HepG2 (cell line): ENCODE data around the gene KANSL1. TPM values are rescaled to one million over a fixed set of nuclear protein-coding genes. Genes with fewer than 3 reads are reported as not detected.

Experiments
- ATAC-seq: fragments of 200-7000 bp; cut with Tn5 transposase; 3 replicates; pipeline ENCODE4 v1.9.1; 2020; ENCODE audit warnings: mild to moderate bottlenecking, moderate library complexity
- BruUV-seq: library from RNA; stranded (reverse); fragments of 400-500 nt; replicated peaks from 2 replicates; lab custom pipeline; 2021; lab: Mats Ljungman, UMichigan
- CTCF ChIA-PET: fragments of 300-600 bp; formaldehyde crosslinking; extraction: SDS; loops from one replicate; lab custom pipeline; 2021; ENCODE audit warnings: low total read pairs, inconsistent platforms, low intra/inter-chr PET ratio; lab: Yijun Ruan, JAX
- POLR2A ChIA-PET: fragments of 350-600 bp; sonication (Branson Sonifier 250); formaldehyde crosslinking; loops from one replicate; lab custom pipeline; 2020; ENCODE audit warnings: antibody characterized with exemption, inconsistent platforms; lab: Yijun Ruan, JAX
- DNase-seq: peaks from one replicate; pipeline ENCODE4 v3.0.0-alpha.2; 2015; ENCODE audit warnings: low spot score
- FAIRE-seq: peaks from 3 replicates; lab custom pipeline; 2011; peaks lifted over from hg19 to GRCh38; lab: Jason Lieb, UNC
- H2AFZ ChIP-seq: one replicate; pipeline ENCODE4 v1.6.1; 2011; ENCODE audit warnings: low read length, inconsistent platforms
- H3K27ac ChIP-seq: fragments of 300-600 bp; 3 replicates; pipeline ENCODE4 v1.8.0; 2011; ENCODE audit warnings: mixed run types, mild to moderate bottlenecking, mixed read lengths, low read length, inconsistent platforms; ENCODE audit not compliant: insufficient read depth; ENCODE audit errors: extremely low read length
- H3K27me3 ChIP-seq, 2 experiments: fragments of 200-600 bp in 1 of 2; 2 replicates in 1 of 2; 3 replicates in 1 of 2; pipeline versions ENCODE4 v1.6.0 to v1.8.0; 2011; ENCODE audit warnings: low read length in 2 of 2, mild to moderate bottlenecking in 2 of 2, moderate library complexity in 2 of 2, inconsistent platforms in 1 of 2; ENCODE audit not compliant: insufficient read depth in 2 of 2, control insufficient read depth in 1 of 2
- H3K36me3 ChIP-seq, 2 experiments: fragments of 200-600 bp in 1 of 2; replicated peaks in 1 of 2; 2 replicates in 1 of 2; 3 replicates in 1 of 2; pipeline versions ENCODE4 v1.5.1 to v1.8.0; 2011; ENCODE audit warnings: low read length in 2 of 2, inconsistent platforms in 1 of 2; ENCODE audit not compliant: insufficient read depth in 2 of 2, control insufficient read depth in 1 of 2
- H3K4me1 ChIP-seq: 2 replicates; pipeline ENCODE4 v1.5.1; 2012; ENCODE audit warnings: low read length, inconsistent platforms; ENCODE audit not compliant: insufficient read depth
- H3K4me2 ChIP-seq: 2 replicates; pipeline ENCODE4 v1.6.0; 2011; ENCODE audit warnings: low read depth, low read length, inconsistent platforms
- H3K4me3 ChIP-seq, 3 experiments: fragments of 200-600 bp in 1 of 3; sonication (generic), shearing (Covaris generic) in 1 of 3; replicated peaks in 1 of 3; 2 replicates each; pipeline ENCODE4 v1.5.1; 2011 to 2016; ENCODE audit warnings: low read length in 3 of 3, inconsistent platforms in 2 of 3, low read depth in 2 of 3, mild to moderate bottlenecking in 2 of 3, control low read depth in 1 of 3, mixed read lengths in 1 of 3; ENCODE audit not compliant: insufficient read depth in 1 of 3
- H3K79me2 ChIP-seq: one replicate; pipeline ENCODE4 v1.6.1; 2011; ENCODE audit warnings: low read length, inconsistent platforms; ENCODE audit not compliant: insufficient read depth
- H3K9ac ChIP-seq: 2 replicates; pipeline ENCODE4 v1.6.0; 2011; ENCODE audit warnings: mild to moderate bottlenecking, low read depth, low read length, inconsistent platforms; ENCODE audit not compliant: insufficient read depth
- H3K9me3 ChIP-seq: 2 replicates; pipeline ENCODE4 v1.5.1; 2012; ENCODE audit warnings: mild to moderate bottlenecking, low read length
- H4K20me1 ChIP-seq: 2 replicates; pipeline ENCODE4 v1.6.0; 2011; ENCODE audit warnings: inconsistent platforms, mild to moderate bottlenecking, low read length, moderate library complexity; ENCODE audit not compliant: insufficient read depth
- CENPBD1 ChIP-seq: sonication (generic); formaldehyde crosslinking; IDR thresholded peaks from 2 replicates; pipeline ENCODE4 v1.8.0; 2022; ENCODE audit warnings: missing genetic modification reagents, low read depth, mild to moderate bottlenecking, borderline replicate concordance
- IKZF1 ChIP-seq: fragments of 450-650 bp; IDR thresholded peaks from 2 replicates; pipeline ENCODE4 v1.7.1; 2016
- MTA1 ChIP-seq: sonication (generic); formaldehyde crosslinking; IDR thresholded peaks from 2 replicates; pipeline ENCODE4 v1.4.0; 2020; ENCODE audit warnings: missing genetic modification reagents, mild to moderate bottlenecking, borderline replicate concordance
- XBP1 ChIP-seq: sonication (generic); formaldehyde crosslinking; IDR thresholded peaks from 2 replicates; pipeline ENCODE4 v1.5.0; 2020; ENCODE audit warnings: missing genetic modification reagents
- ZFP91 ChIP-seq: sonication (generic); formaldehyde crosslinking; IDR thresholded peaks from 2 replicates; pipeline ENCODE4 v1.9.0; 2022; ENCODE audit warnings: missing genetic modification reagents, mild to moderate bottlenecking, borderline replicate concordance
- ZHX1 ChIP-seq: sonication (generic); formaldehyde crosslinking; IDR thresholded peaks from 2 replicates; pipeline ENCODE4 v1.8.1; 2022; ENCODE audit warnings: low read depth, mild to moderate bottlenecking, missing genetic modification reagents
- ZNF335 ChIP-seq: sonication (generic); formaldehyde crosslinking; IDR thresholded peaks from 2 replicates; pipeline ENCODE4 v1.4.0; 2020; ENCODE audit warnings: missing genetic modification reagents
- ZNF510 ChIP-seq: sonication (generic); formaldehyde crosslinking; IDR thresholded peaks from 2 replicates; pipeline ENCODE4 v1.4.0; 2020; ENCODE audit warnings: low read depth, mild to moderate bottlenecking, missing genetic modification reagents
- ZNF691 ChIP-seq: sonication (generic); formaldehyde crosslinking; IDR thresholded peaks from 2 replicates; pipeline ENCODE4 v1.4.0; 2020; ENCODE audit warnings: missing genetic modification reagents, low read depth, mild to moderate bottlenecking, borderline replicate concordance
- ZNF891 ChIP-seq: sonication (generic); formaldehyde crosslinking; IDR thresholded peaks from 2 replicates; pipeline ENCODE4 v1.5.0; 2020; ENCODE audit warnings: mild to moderate bottlenecking, missing genetic modification reagents
- WGBS: methylation state at CpG from one replicate; pipeline ENCODE4 v1.1.6; 2017; ENCODE audit warnings: low lambda C conversion rate; 5-methylcytosine and 5-hydroxymethylcytosine counted together
- in situ Hi-C: cut with HindIII; loops from 2 replicates; pipeline ENCODE4 v1.10.0; 2017; ENCODE audit warnings: low pct_unique_long_range_greater_than_20kb; ENCODE audit not compliant: extremely low pct_ligation_motif_present
- intact Hi-C: fragments of 100-400 bp; cut with micrococcal nuclease; formaldehyde crosslinking; loops from one replicate; pipeline ENCODE4 v1.10.0; 2022; ENCODE audit not compliant: unreplicated experiment
- polyA plus RNA-seq, 8 experiments: library from polyadenylated mRNA; depleted of rRNA in 3 of 8; stranded (reverse) in 7 of 8; unstranded in 1 of 8; fragments of >200 nt; fragmentation: Illumina TruSeq in 4 of 8; extraction: Trizol in 4 of 8; gene quantifications; 2 replicates each; pipeline versions ENCODE4 v1.2.1 to v1.2.3, GENCODE V29; 2011 to 2016; ENCODE audit warnings: low read depth in 4 of 8, missing spikeins in 1 of 8, mixed read lengths in 1 of 8; ENCODE audit not compliant: insufficient read depth in 1 of 8
- total RNA-seq, 5 experiments: library from RNA; depleted of rRNA; stranded (reverse); fragments of >200 nt; fragmentation: Illumina TruSeq; extraction: Trizol; gene quantifications; 2 replicates each; pipeline ENCODE4 v1.2.3, GENCODE V29; 2016; ENCODE audit warnings: low read depth in 1 of 5

Gene KANSL1
- total and polyA plus RNA-seq, 2 of the 13 experiments (the other 11 are each of a cell fraction or from before 2014, with no cell fraction given): 24.0 to 59.6 TPM

GRCh38 chr17:46012506-46013079 is 180.6 kb downstream of the KANSL1 start (continued):
- TF ChIP-seq XBP1 (CRISPR knock-in tag): no peak
- no peak; the same call in 1 of the 2 replicates for TF ChIP-seq ZNF510
- TF ChIP-seq ZNF335 (CRISPR knock-in tag): no peak

- no TSS peak for BruUV-seq
- WGBS: 32% methylated on average over 8 of the region's 28 CpGs
- H4K20me1 ChIP-seq: no peaks in the 10 kb centered on the region
- no peaks in the 10 kb centered on the region for H3K79me2 ChIP-seq
- no peak overlapping the region for H3K9ac ChIP-seq
- no peak overlapping the region for H3K27ac ChIP-seq
- DNase-seq (no peak), ATAC-seq (peak; percentile 41), FAIRE-seq (no peak)
- H2AFZ ChIP-seq: no peak overlapping the region
- peak overlapping the region; percentile 30 for H3K4me2 ChIP-seq
- H3K27me3 ChIP-seq: no peaks in the 10 kb centered on the region; a peak in 2 of 5 replicates
- ChIA-PET CTCF (no interaction called here), POLR2A (interaction anchor here (2.3 kb wide), 1 partner anchor 8 kb away, joined by 15 read pairs; no protein-coding TSS in a partner anchor)
- H3K36me3 ChIP-seq: no peaks in the 10 kb centered on the region
- H3K4me1 ChIP-seq: peaks cover 57% of the 10 kb centered on the region
- H3K9me3 ChIP-seq: no peaks in the 10 kb centered on the region
- in situ Hi-C loops: loop anchor here (25.0 kb wide), 1 partner anchor 825 kb away; no protein-coding TSS in a partner anchor
- peak overlapping the region in 1 of 3 experiments; percentile 2; a peak in 1 of 6 replicates for H3K4me3 ChIP-seq
- intact Hi-C loops: no loop called here
- TF ChIP-seq CENPBD1: no peak
- TF ChIP-seq IKZF1: no peak
- TF ChIP-seq MTA1 (CRISPR knock-in tag): peak; percentile 64; the same call in 1 of the 2 replicates
- 0 out of 2 replicates have a peak, but pooled peaks have one; percentile 63 for TF ChIP-seq ZNF891 (CRISPR knock-in tag)
- 0 out of 2 replicates have a peak, but pooled peaks have one; percentile 3 for TF ChIP-seq ZHX1 (CRISPR knock-in tag)
- peak; percentile 3; the same call in 1 of the 2 replicates for TF ChIP-seq ZFP91 (CRISPR knock-in tag)
- peak; percentile 46; the same call in 1 of the 2 replicates for TF ChIP-seq ZNF691
Observed at GRCh38 chr17:46011711-46012505, 181.3 kb downstream of the KANSL1 start.
